CD4-positive, alpha-beta T cell (primary cell): ENCODE measurements around the gene FZD8. TPM values are rescaled to one million over a fixed set of nuclear protein-coding genes. Genes with fewer than 3 reads are reported as not detected.

Source experiments
- ATAC-seq: fragments of 200-7000 bp; cut with Tn5 transposase; one replicate; pipeline ENCODE4 v1.10.0; 2022; ENCODE audit warnings: mild to moderate bottlenecking; ENCODE audit not compliant: poor library complexity
- CTCF ChIA-PET: fragments of 350-600 bp; sonication (Branson Sonifier 250); formaldehyde crosslinking; loops from one replicate; lab custom pipeline; 2021; ENCODE audit warnings: antibody characterized with exemption, inconsistent platforms; lab: Charles Lee
- POLR2A ChIA-PET: fragments of 350-600 bp; sonication (Branson Sonifier 250); formaldehyde crosslinking; loops from one replicate; lab custom pipeline; 2021; ENCODE audit warnings: antibody characterized with exemption, inconsistent platforms; lab: Charles Lee
- DNase-seq, 14 experiments: peaks; one replicate each; pipeline ENCODE4 v3.0.0-alpha.2; 2013 to 2020; ENCODE audit warnings: mixed read lengths in 2 of 14
- H3K27ac ChIP-seq, 2 donors: one replicate each; pipeline versions ENCODE4 v1.5.1 to v1.7.0; 2013; ENCODE audit warnings: low read length in 2 of 2, low read depth in 1 of 2, mild to moderate bottlenecking in 1 of 2
- H3K27me3 ChIP-seq, 2 experiments: 1 replicate in 1 of 2; 2 replicates in 1 of 2; pipeline versions ENCODE4 v1.6.1 to v1.7.0; 2013; ENCODE audit warnings: low read length in 2 of 2, control low read depth in 1 of 2, mild to moderate bottlenecking in 1 of 2, moderate library complexity in 1 of 2; ENCODE audit not compliant: insufficient read depth in 2 of 2, control insufficient read depth in 1 of 2
- H3K36me3 ChIP-seq: one replicate; pipeline ENCODE4 v1.6.1; 2013; ENCODE audit warnings: low read length, control low read depth; ENCODE audit not compliant: insufficient read depth
- H3K4me1 ChIP-seq: one replicate; pipeline ENCODE4 v1.6.1; 2013; ENCODE audit warnings: low read length, control low read depth; ENCODE audit not compliant: insufficient read depth
- H3K4me3 ChIP-seq: one replicate; pipeline ENCODE4 v1.5.1; 2013; ENCODE audit warnings: mild to moderate bottlenecking, low read length, moderate library complexity
- H3K9me3 ChIP-seq, 2 experiments: 1 replicate in 1 of 2; 2 replicates in 1 of 2; pipeline versions ENCODE4 v1.6.1 to v1.7.0; 2013; ENCODE audit warnings: low read length in 2 of 2, mild to moderate bottlenecking in 2 of 2, control low read depth in 1 of 2, moderate library complexity in 1 of 2; ENCODE audit not compliant: control insufficient read depth in 1 of 2, insufficient read depth in 1 of 2
- H3K27ac Mint-ChIP-seq: one replicate; pipeline ENCODE4 v1.8.0; 2020; ENCODE audit warnings: mixed read lengths
- H3K27me3 Mint-ChIP-seq: one replicate; pipeline ENCODE4 v1.8.0; 2021; ENCODE audit warnings: mixed read lengths
- H3K36me3 Mint-ChIP-seq: one replicate; pipeline ENCODE4 v1.8.0; 2021; ENCODE audit warnings: low read depth, mixed read lengths
- H3K4me1 Mint-ChIP-seq: one replicate; pipeline ENCODE4 v1.8.0; 2021; ENCODE audit warnings: low read depth, mixed read lengths
- H3K4me3 Mint-ChIP-seq: one replicate; pipeline ENCODE4 v1.8.0; 2020; ENCODE audit warnings: mild to moderate bottlenecking, mixed read lengths
- H3K9me3 Mint-ChIP-seq: one replicate; pipeline ENCODE4 v1.8.0; 2020; ENCODE audit warnings: mixed read lengths
- intact Hi-C, 2 experiments: fragments of 100-400 bp; cut with DNase I in 1 of 2; cut with micrococcal nuclease in 1 of 2; formaldehyde crosslinking; loops; one replicate each; pipeline versions ENCODE4 v1.15.1 to v1.9.0; 2023 to 2025; cut with DNase I, micrococcal nuclease
- total RNA-seq, 174 experiments: library from RNA in 2 of 174; stranded (reverse) in 2 of 174; gene quantifications; one replicate each; pipeline ENCODE4 v1.2.3 and lab custom pipeline; 2021 to 2026
- TF ChIP-seq, protein P1 (sequence below): fragments of 200-600 bp; IDR thresholded peaks from one replicate; pipeline ENCODE4 v1.8.0; 2022; ENCODE audit warnings: antibody characterized with exemption, mild to moderate bottlenecking

FZD8 gene
- total RNA-seq, 2 experiments from 2014 or later, result 2.1 to 2.2 TPM

GRCh38 chr10:35657621-35658020 is 15.5 kb upstream of the FZD8 start:
- DNase-seq, result no peak
- ChIA-PET CTCF (no interaction called here), POLR2A (no interaction called here)
- Histone ChIP-seq H3K27ac (no peak overlapping the region), H3K4me1 (no peaks in the 10 kb centered on the region), H3K4me3 (no peak overlapping the region), H3K36me3 (no peaks in the 10 kb centered on the region), H3K27me3 (peaks cover 9 to 10% of the 10 kb centered on the region in 2 experiments), H3K9me3 (no peaks in the 10 kb centered on the region)
- Mint-ChIP-seq H3K36me3 (no peaks in the 10 kb centered on the region), H3K9me3 (no peaks in the 10 kb centered on the region), H3K4me1 (no peaks in the 10 kb centered on the region), H3K27ac (no peak overlapping the region), H3K27me3 (peaks cover 35% of the 10 kb centered on the region), H3K4me3 (no peak overlapping the region)
- intact Hi-C loops, result no loop called here
- no peak for ATAC-seq
- TF ChIP-seq, protein P1, sequence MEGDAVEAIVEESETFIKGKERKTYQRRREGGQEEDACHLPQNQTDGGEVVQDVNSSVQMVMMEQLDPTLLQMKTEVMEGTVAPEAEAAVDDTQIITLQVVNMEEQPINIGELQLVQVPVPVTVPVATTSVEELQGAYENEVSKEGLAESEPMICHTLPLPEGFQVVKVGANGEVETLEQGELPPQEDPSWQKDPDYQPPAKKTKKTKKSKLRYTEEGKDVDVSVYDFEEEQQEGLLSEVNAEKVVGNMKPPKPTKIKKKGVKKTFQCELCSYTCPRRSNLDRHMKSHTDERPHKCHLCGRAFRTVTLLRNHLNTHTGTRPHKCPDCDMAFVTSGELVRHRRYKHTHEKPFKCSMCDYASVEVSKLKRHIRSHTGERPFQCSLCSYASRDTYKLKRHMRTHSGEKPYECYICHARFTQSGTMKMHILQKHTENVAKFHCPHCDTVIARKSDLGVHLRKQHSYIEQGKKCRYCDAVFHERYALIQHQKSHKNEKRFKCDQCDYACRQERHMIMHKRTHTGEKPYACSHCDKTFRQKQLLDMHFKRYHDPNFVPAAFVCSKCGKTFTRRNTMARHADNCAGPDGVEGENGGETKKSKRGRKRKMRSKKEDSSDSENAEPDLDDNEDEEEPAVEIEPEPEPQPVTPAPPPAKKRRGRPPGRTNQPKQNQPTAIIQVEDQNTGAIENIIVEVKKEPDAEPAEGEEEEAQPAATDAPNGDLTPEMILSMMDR, result no peak

- DNase-seq (no peak), ATAC-seq (no peak)
- intact Hi-C loops, result no loop called here
- no peak overlapping the region for H3K27ac Mint-ChIP-seq
- H3K4me1 ChIP-seq, result no peaks in the 10 kb centered on the region
- H3K4me1 Mint-ChIP-seq, result no peaks in the 10 kb centered on the region
- peaks cover 0 to 6% of the 10 kb centered on the region in 2 experiments for H3K27me3 ChIP-seq
- no peak overlapping the region for H3K4me3 Mint-ChIP-seq
- CTCF ChIA-PET, result no interaction called here
- no peaks in the 10 kb centered on the region for H3K36me3 ChIP-seq
- H3K9me3 Mint-ChIP-seq, result no peaks in the 10 kb centered on the region
- POLR2A ChIA-PET, result no interaction called here
- H3K27ac ChIP-seq, result no peak overlapping the region
- peaks cover 18% of the 10 kb centered on the region for H3K27me3 Mint-ChIP-seq
- no peaks in the 10 kb centered on the region for H3K9me3 ChIP-seq
- H3K4me3 ChIP-seq, result no peak overlapping the region
- no peaks in the 10 kb centered on the region for H3K36me3 Mint-ChIP-seq
- TF ChIP-seq, protein P1, result no peak
Measured at GRCh38 chr10:35652824-35653223, 10.7 kb upstream of the FZD8 start.

DNA sequence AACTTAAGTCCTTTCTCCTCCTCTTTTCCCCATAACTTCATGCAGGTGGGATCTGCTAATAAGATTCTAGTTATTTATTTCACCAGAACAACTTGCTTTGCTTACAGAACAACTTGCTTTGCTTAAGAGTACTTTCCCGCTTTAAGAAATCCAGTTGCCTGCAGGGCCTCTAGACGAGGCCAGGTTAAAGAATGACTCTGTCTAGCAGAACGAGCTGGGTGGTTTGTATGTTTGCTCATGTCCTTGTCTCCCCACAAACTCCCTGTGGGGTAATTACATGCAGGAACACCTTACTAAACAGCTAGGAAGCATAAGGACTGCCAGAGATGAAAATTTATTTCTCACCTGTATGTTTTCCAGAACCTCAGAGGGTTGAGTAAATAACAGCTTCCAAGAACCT is 8.8 kb upstream of the FZD8 start:
- no peak for ATAC-seq
- intact Hi-C loops, result no loop called here
- H3K27me3 Mint-ChIP-seq, result peaks cover 26% of the 10 kb centered on the region
- POLR2A ChIA-PET, result no interaction called here
- no peak overlapping the region for H3K27ac ChIP-seq
- H3K9me3 Mint-ChIP-seq, result no peaks in the 10 kb centered on the region
- H3K4me1 ChIP-seq, result no peaks in the 10 kb centered on the region
- no peaks in the 10 kb centered on the region for H3K36me3 ChIP-seq
- H3K4me3 ChIP-seq, result no peak overlapping the region
- H3K4me1 Mint-ChIP-seq, result no peaks in the 10 kb centered on the region
- no peaks in the 10 kb centered on the region for H3K36me3 Mint-ChIP-seq
- no peak overlapping the region for H3K27ac Mint-ChIP-seq
- H3K9me3 ChIP-seq, result no peaks in the 10 kb centered on the region
- no peak overlapping the region for H3K4me3 Mint-ChIP-seq
- TF ChIP-seq, protein P1, result no peak
- DNase-seq, result no peak
- CTCF ChIA-PET, result no interaction called here
- peaks cover 0 to 6% of the 10 kb centered on the region in 2 experiments for H3K27me3 ChIP-seq
